Measurements from ENCODE around the gene EML3. TPM values are rescaled to one million over a fixed set of nuclear protein-coding genes. Genes with fewer than 3 reads are reported as not detected.
"Not testable (repeated sequence)": the region's sequence is repeated elsewhere in the genome, so short reads cannot be mapped to it uniquely, and the experiment has no call there.

The EML3 gene, protein sequence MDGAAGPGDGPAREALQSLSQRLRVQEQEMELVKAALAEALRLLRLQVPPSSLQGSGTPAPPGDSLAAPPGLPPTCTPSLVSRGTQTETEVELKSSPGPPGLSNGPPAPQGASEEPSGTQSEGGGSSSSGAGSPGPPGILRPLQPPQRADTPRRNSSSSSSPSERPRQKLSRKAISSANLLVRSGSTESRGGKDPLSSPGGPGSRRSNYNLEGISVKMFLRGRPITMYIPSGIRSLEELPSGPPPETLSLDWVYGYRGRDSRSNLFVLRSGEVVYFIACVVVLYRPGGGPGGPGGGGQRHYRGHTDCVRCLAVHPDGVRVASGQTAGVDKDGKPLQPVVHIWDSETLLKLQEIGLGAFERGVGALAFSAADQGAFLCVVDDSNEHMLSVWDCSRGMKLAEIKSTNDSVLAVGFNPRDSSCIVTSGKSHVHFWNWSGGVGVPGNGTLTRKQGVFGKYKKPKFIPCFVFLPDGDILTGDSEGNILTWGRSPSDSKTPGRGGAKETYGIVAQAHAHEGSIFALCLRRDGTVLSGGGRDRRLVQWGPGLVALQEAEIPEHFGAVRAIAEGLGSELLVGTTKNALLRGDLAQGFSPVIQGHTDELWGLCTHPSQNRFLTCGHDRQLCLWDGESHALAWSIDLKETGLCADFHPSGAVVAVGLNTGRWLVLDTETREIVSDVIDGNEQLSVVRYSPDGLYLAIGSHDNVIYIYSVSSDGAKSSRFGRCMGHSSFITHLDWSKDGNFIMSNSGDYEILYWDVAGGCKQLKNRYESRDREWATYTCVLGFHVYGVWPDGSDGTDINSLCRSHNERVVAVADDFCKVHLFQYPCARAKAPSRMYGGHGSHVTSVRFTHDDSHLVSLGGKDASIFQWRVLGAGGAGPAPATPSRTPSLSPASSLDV
- polyA plus RNA-seq (ENCODE audit: low read depth in 6 of 6), result 10 to 100 TPM in 5 of 6 donors, 1 to 10 TPM in 1; 9.7 to 15.5 (median 12.5) TPM

GRCh38 chr11:62612366-62613290, at the start of gene EML3, which contains the start of gene ROM1:
TSS of gene EML3 (minus strand) at chr11:62612775. CDS start at chr11:62612457, 318 bp downstream.
TSS of gene ROM1 (plus strand) at chr11:62613257. CDS start at chr11:62613282, 25 bp downstream.
- H3K9me3 Mint-ChIP-seq, result peaks cover 0 to 2% (median 0%) of the 10 kb centered on the region in 7 donors
- H3K4me1 Mint-ChIP-seq, result peaks cover 32 to 46% (median 36%) of the 10 kb centered on the region in 3 donors
- peak within 1 kb of the TSS; percentile 95 to 100 (median 98) for H3K4me3 Mint-ChIP-seq
- peak within 1 kb of the TSS; percentile 96 to 99 (median 99) for H3K27ac Mint-ChIP-seq
- peak; percentile 75 for ATAC-seq (ENCODE audit: low read depth in 2 of 2)
- DNase-seq, result peak; percentile 93
- peaks cover 5 to 6% of the 10 kb centered on the region in 2 donors for H3K36me3 Mint-ChIP-seq
- H3K27me3 Mint-ChIP-seq, result no peaks in the 10 kb centered on the region

GRCh38 chr11:62656796-62657429, 44.3 kb upstream of the EML3 start:
- peaks cover 10 to 22% (median 19%) of the 10 kb centered on the region in 3 donors for H3K4me1 Mint-ChIP-seq
- H3K36me3 Mint-ChIP-seq, result no peaks in the 10 kb centered on the region
- no peak overlapping the region for H3K27ac Mint-ChIP-seq
- H3K27me3 Mint-ChIP-seq, result no peaks in the 10 kb centered on the region
- peak overlapping the region in 1 of 8 donors; percentile 72 for H3K4me3 Mint-ChIP-seq
- peaks cover 0 to 4% (median 0%) of the 10 kb centered on the region in 7 donors for H3K9me3 Mint-ChIP-seq
- DNase-seq, result no peak
- no peak for ATAC-seq (ENCODE audit: low read depth in 2 of 2)

DNA sequence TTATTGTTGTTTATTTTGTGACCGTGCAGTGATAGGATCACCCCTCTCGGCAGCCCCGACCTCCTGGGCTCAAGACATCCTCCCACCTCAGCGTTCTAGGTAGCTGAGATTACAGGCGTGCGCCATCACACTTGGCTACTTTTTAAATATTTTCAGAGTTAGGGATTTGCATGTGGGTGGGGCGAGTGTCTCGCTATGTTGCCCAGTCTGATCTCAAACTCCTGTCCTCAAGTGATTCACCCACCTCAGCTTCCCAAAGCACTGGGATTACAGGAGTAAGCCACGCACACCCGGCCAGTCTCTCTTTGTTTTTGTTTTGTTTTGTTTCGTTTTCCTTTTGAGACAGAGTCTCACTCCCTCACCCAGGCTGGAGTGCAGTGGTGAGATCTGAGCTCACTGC, 41.7 kb upstream of the EML3 start:
- Mint-ChIP-seq H3K9me3 (peaks cover 0 to 4% (median 0%) of the 10 kb centered on the region in 7 donors), H3K4me1 (peaks cover 10 to 26% (median 24%) of the 10 kb centered on the region in 3 donors), H3K36me3 (no peaks in the 10 kb centered on the region), H3K4me3 (peak overlapping the region; percentile 41 to 91 (median 64)), H3K27me3 (no peaks in the 10 kb centered on the region), H3K27ac (peak overlapping the region in 3 of 6 donors; percentile 64 to 97 (median 78))
- no peak for ATAC-seq (ENCODE audit: low read depth in 2 of 2)
- no peak for DNase-seq

- Mint-ChIP-seq H3K27me3 (no peaks in the 10 kb centered on the region), H3K4me3 (peak overlapping the region; percentile 90 to 97 (median 94)), H3K9me3 (peaks cover 0 to 4% (median 0%) of the 10 kb centered on the region in 7 donors), H3K27ac (peak overlapping the region; percentile 21 to 95 (median 94)), H3K36me3 (no peaks in the 10 kb centered on the region), H3K4me1 (peaks cover 10 to 26% (median 24%) of the 10 kb centered on the region in 3 donors)
- ATAC-seq (ENCODE audit: low read depth in 2 of 2), result no peak
- DNase-seq, result no peak
Measured at GRCh38 chr11:62652161-62653006, 39.8 kb upstream of the EML3 start.

DNA sequence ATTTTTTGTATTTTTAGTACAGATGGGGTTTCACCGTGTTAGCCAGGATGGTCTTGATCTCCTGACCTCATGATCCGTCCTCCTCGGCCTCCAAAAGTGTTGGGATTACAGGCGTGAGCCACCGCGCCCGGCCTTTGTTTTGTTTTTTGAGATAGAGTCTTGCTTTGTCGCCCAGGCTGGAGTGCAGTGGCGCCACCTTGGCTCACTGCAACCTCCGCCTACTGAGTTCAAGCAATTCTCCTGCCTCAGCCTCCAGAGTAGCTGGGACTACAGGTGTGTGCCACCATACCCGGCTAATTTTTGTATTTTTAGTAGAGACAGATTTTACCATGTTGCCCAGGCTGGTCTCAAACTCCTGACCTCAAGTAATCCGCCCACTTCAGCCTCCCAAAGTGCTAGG, 37.7 kb upstream of the EML3 start:
- H3K4me1 Mint-ChIP-seq, result peaks cover 19 to 40% (median 38%) of the 10 kb centered on the region in 3 donors
- not testable (repeated sequence) for ATAC-seq (ENCODE audit: low read depth in 2 of 2); H3K9me3 Mint-ChIP-seq; H3K36me3 Mint-ChIP-seq; DNase-seq; H3K27ac Mint-ChIP-seq; H3K27me3 Mint-ChIP-seq
- peak overlapping the region in 2 of 8 donors; percentile 45 to 63 for H3K4me3 Mint-ChIP-seq

DNA sequence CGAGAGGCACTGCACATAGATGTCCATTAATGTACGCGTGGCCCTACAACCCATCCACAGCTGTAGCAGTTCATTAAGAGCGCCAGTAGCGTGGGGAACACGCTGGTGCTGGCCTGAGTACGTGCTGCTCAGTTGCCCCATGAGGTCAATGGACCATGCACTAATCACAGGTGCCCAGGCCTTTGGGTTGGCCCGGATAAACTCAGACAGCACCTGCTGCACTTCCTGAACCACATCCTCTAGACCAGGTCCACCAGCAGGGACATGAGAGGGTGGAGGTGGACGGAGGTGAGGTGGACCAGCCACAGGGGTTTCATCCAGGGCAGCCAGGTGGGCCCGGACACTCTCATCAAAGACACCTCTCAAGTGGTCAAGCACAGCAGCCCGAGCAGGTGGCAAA, 36.9 kb upstream of the EML3 start:
- Mint-ChIP-seq H3K36me3 (no peaks in the 10 kb centered on the region), H3K27me3 (no peaks in the 10 kb centered on the region), H3K9me3 (peaks cover 0 to 4% (median 0%) of the 10 kb centered on the region in 7 donors), H3K4me1 (peaks cover 22 to 45% (median 40%) of the 10 kb centered on the region in 3 donors), H3K27ac (peak overlapping the region in 1 of 6 donors; percentile 80), H3K4me3 (peak overlapping the region in 1 of 8 donors; percentile 45)
- DNase-seq, result no peak
- ATAC-seq (ENCODE audit: low read depth in 2 of 2), result no peak

DNA sequence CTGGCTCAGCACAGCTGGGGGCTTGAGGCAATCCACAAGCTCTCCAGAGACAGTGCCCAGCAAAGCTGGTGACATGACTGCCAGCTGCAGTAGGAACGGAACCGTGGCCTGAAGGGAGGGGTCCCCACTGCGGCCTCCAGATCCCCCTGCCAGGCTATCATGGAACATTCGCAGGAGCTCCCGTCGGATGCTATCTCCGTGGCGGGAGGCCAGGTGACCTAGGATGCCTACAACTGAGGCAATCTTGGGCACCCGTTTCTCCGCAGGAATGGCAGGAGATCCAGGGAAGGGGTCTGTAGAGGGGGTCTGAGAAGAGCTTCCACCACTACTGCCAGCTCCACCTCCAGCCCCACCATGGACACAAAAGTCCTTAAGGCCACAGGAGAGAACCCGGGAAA, 36.4 kb upstream of the EML3 start:
- Mint-ChIP-seq H3K4me1 (peaks cover 22 to 46% (median 45%) of the 10 kb centered on the region in 3 donors), H3K4me3 (peak overlapping the region in 1 of 8 donors; percentile 45), H3K36me3 (no peaks in the 10 kb centered on the region), H3K27ac (no peak overlapping the region), H3K9me3 (peaks cover 0 to 4% (median 0%) of the 10 kb centered on the region in 7 donors), H3K27me3 (no peaks in the 10 kb centered on the region)
- DNase-seq (no peak), ATAC-seq (ENCODE audit: low read depth in 2 of 2) (no peak)

GRCh38 chr11:62648185-62648966, 35.8 kb upstream of the EML3 start:
- DNase-seq (no peak), ATAC-seq (ENCODE audit: low read depth in 2 of 2) (no peak)
- Mint-ChIP-seq H3K4me1 (peaks cover 19 to 44% (median 42%) of the 10 kb centered on the region in 3 donors), H3K27me3 (no peaks in the 10 kb centered on the region), H3K27ac (peak overlapping the region in 1 of 6 donors; percentile 85), H3K9me3 (peaks cover 0 to under 1% (median 0%) of the 10 kb centered on the region in 7 donors), H3K4me3 (peak overlapping the region in 2 of 8 donors; percentile 19 to 52), H3K36me3 (no peaks in the 10 kb centered on the region)

GRCh38 chr11:62647609-62648005, 35.0 kb upstream of the EML3 start:
- peaks cover 17 to 39% (median 37%) of the 10 kb centered on the region in 3 donors for H3K4me1 Mint-ChIP-seq

GRCh38 chr11:62646825-62647608, 34.4 kb upstream of the EML3 start:
- DNase-seq (no peak), ATAC-seq (ENCODE audit: low read depth in 2 of 2) (no peak)
- H3K4me3 Mint-ChIP-seq, result peak overlapping the region; percentile 77 to 97 (median 94)
- no peaks in the 10 kb centered on the region for H3K9me3 Mint-ChIP-seq
- no peaks in the 10 kb centered on the region for H3K27me3 Mint-ChIP-seq
- H3K36me3 Mint-ChIP-seq, result no peaks in the 10 kb centered on the region
- H3K27ac Mint-ChIP-seq, result peak overlapping the region in 5 of 6 donors; percentile 89 to 98 (median 93)
- peaks cover 12 to 33% (median 31%) of the 10 kb centered on the region in 3 donors for H3K4me1 Mint-ChIP-seq

More at GRCh38 chr11:62647609-62648005, 35.0 kb upstream of the EML3 start:
- Mint-ChIP-seq H3K27me3 (no peaks in the 10 kb centered on the region), H3K36me3 (no peaks in the 10 kb centered on the region), H3K4me3 (peak overlapping the region in 2 of 8 donors; percentile 16 to 25), H3K27ac (no peak overlapping the region), H3K9me3 (no peaks in the 10 kb centered on the region)
- ATAC-seq (ENCODE audit: low read depth in 2 of 2) (no peak), DNase-seq (no peak)

Data from naive B cell (primary cell).